ENCODE measurements around the gene ODC1. TPM values are rescaled to one million over a fixed set of nuclear protein-coding genes. Genes with fewer than 3 reads are reported as not detected.

ODC1 gene
- total RNA-seq, 1 experiment from 2014 or later = 78.4 TPM

GRCh38 chr2:10473121-10473756, 25.1 kb upstream of the ODC1 start:
- H3K27ac Mint-ChIP-seq (ENCODE audit: unreplicated experiment) = no peak overlapping the region
- intact Hi-C loops (cut with micrococcal nuclease; ENCODE audit: unreplicated experiment) = no loop called here
- no peak overlapping the region for H3K4me3 Mint-ChIP-seq (ENCODE audit: low read depth, unreplicated experiment)
- no peak for TF ChIP-seq CTCF (IDR thresholded peaks at IDR 0.05; ENCODE audit: unreplicated experiment)
- no peaks in the 10 kb centered on the region for H3K4me1 Mint-ChIP-seq (ENCODE audit: low read depth, unreplicated experiment)
- H3K9me3 Mint-ChIP-seq (ENCODE audit: low read depth, unreplicated experiment) = no peaks in the 10 kb centered on the region
- peaks cover 30% of the 10 kb centered on the region for H3K27me3 Mint-ChIP-seq (ENCODE audit: unreplicated experiment)
- CTCF ChIA-PET = interaction anchor here (0.8 kb wide), 1 partner anchor 64 kb away, joined by 3 read pairs; no protein-coding TSS in a partner anchor
- H3K36me3 Mint-ChIP-seq (ENCODE audit: insufficient read depth, unreplicated experiment) = no peaks in the 10 kb centered on the region
- no TSS peak for BruUV-seq (replicated peaks)
- no peak for DNase-seq

- H3K27me3 Mint-ChIP-seq (ENCODE audit: unreplicated experiment) = peaks cover 30% of the 10 kb centered on the region
- TF ChIP-seq CTCF (IDR thresholded peaks at IDR 0.05; ENCODE audit: unreplicated experiment) = no peak
- no peak overlapping the region for H3K27ac Mint-ChIP-seq (ENCODE audit: unreplicated experiment)
Observed at GRCh38 chr2:10471955-10472354, 23.8 kb upstream of the ODC1 start.

GRCh38 chr2:10471046-10471571, 23.0 kb upstream of the ODC1 start:
- H3K4me1 Mint-ChIP-seq (ENCODE audit: low read depth, unreplicated experiment) = no peaks in the 10 kb centered on the region
- intact Hi-C loops (cut with micrococcal nuclease; ENCODE audit: unreplicated experiment) = no loop called here
- H3K9me3 Mint-ChIP-seq (ENCODE audit: low read depth, unreplicated experiment) = no peaks in the 10 kb centered on the region
- H3K4me3 Mint-ChIP-seq (ENCODE audit: low read depth, unreplicated experiment) = no peak overlapping the region
- BruUV-seq (replicated peaks) = no TSS peak
- TF ChIP-seq CTCF (IDR thresholded peaks at IDR 0.05; ENCODE audit: unreplicated experiment) = no peak
- DNase-seq = no peak
- H3K36me3 Mint-ChIP-seq (ENCODE audit: insufficient read depth, unreplicated experiment) = no peaks in the 10 kb centered on the region
- CTCF ChIA-PET = no interaction called here
- peaks cover 30% of the 10 kb centered on the region for H3K27me3 Mint-ChIP-seq (ENCODE audit: unreplicated experiment)
- H3K27ac Mint-ChIP-seq (ENCODE audit: unreplicated experiment) = no peak overlapping the region

More at GRCh38 chr2:10471955-10472354, 23.8 kb upstream of the ODC1 start:
- Mint-ChIP-seq H3K4me1 (ENCODE audit: low read depth, unreplicated experiment) (no peaks in the 10 kb centered on the region), H3K4me3 (ENCODE audit: low read depth, unreplicated experiment) (no peak overlapping the region), H3K9me3 (ENCODE audit: low read depth, unreplicated experiment) (no peaks in the 10 kb centered on the region), H3K36me3 (ENCODE audit: insufficient read depth, unreplicated experiment) (no peaks in the 10 kb centered on the region)
- BruUV-seq (replicated peaks) = no TSS peak
- intact Hi-C loops (cut with micrococcal nuclease; ENCODE audit: unreplicated experiment) = no loop called here
- CTCF ChIA-PET = no interaction called here
- DNase-seq = no peak

- intact Hi-C loops (cut with micrococcal nuclease; ENCODE audit: unreplicated experiment) = no loop called here
- DNase-seq = no peak
- H3K4me1 Mint-ChIP-seq (ENCODE audit: low read depth, unreplicated experiment) = no peaks in the 10 kb centered on the region
- H3K36me3 Mint-ChIP-seq (ENCODE audit: insufficient read depth, unreplicated experiment) = no peaks in the 10 kb centered on the region
- no peak for TF ChIP-seq CTCF (IDR thresholded peaks at IDR 0.05; ENCODE audit: unreplicated experiment)
- no peaks in the 10 kb centered on the region for H3K9me3 Mint-ChIP-seq (ENCODE audit: low read depth, unreplicated experiment)
- peaks cover 30% of the 10 kb centered on the region for H3K27me3 Mint-ChIP-seq (ENCODE audit: unreplicated experiment)
- no peak overlapping the region for H3K4me3 Mint-ChIP-seq (ENCODE audit: low read depth, unreplicated experiment)
- CTCF ChIA-PET = no interaction called here
- no TSS peak for BruUV-seq (replicated peaks)
- no peak overlapping the region for H3K27ac Mint-ChIP-seq (ENCODE audit: unreplicated experiment)
Observed at GRCh38 chr2:10469955-10470608, 22.0 kb upstream of the ODC1 start.

All from Calu3 (cell line).